Keratinocyte (primary cell): ENCODE measurements around the gene CADM3. TPM values are rescaled to one million over a fixed set of nuclear protein-coding genes. Genes with fewer than 3 reads are reported as not detected.
A peak's percentile ranks its signal among the peaks of the same experiment; 100 is the strongest.

Experiments
- DNase-seq: peaks from one replicate; pipeline ENCODE4 v3.0.0-alpha.2; 2011; ENCODE audit warnings: low read depth, missing footprints, low spot score
- FAIRE-seq: peaks from 2 replicates; lab custom pipeline; 2011; peaks lifted over from hg19 to GRCh38; lab: Jason Lieb, UNC
- H2AFZ ChIP-seq: 2 replicates; pipeline ENCODE4 v1.6.0; 2012; ENCODE audit warnings: low read length, control low read depth, inconsistent platforms; ENCODE audit not compliant: control insufficient read depth
- H3K27ac ChIP-seq: 2 replicates; pipeline ENCODE4 v1.5.1; 2011; ENCODE audit warnings: low read length; ENCODE audit not compliant: control insufficient read depth, insufficient read depth
- H3K27me3 ChIP-seq: 3 replicates; pipeline ENCODE4 v1.6.0; 2011; ENCODE audit warnings: low read length; ENCODE audit not compliant: control insufficient read depth, insufficient read depth; ENCODE audit errors: extremely low read depth
- H3K36me3 ChIP-seq, 2 experiments: 2 replicates in 1 of 2; 3 replicates in 1 of 2; pipeline ENCODE4 v1.5.1; 2011; ENCODE audit warnings: low read length in 2 of 2, mild to moderate bottlenecking in 1 of 2; ENCODE audit not compliant: control insufficient read depth in 2 of 2, insufficient read depth in 2 of 2; ENCODE audit errors: extremely low read depth in 1 of 2
- H3K4me1 ChIP-seq: 3 replicates; pipeline ENCODE4 v1.5.1; 2011; ENCODE audit warnings: low read length; ENCODE audit not compliant: control insufficient read depth, insufficient read depth; ENCODE audit errors: extremely low read depth
- H3K4me2 ChIP-seq: 3 replicates; pipeline ENCODE4 v1.6.0; 2011; ENCODE audit warnings: low read depth, low read length; ENCODE audit not compliant: control insufficient read depth, insufficient read depth; ENCODE audit errors: extremely low read depth
- H3K4me3 ChIP-seq, 3 experiments: fragments of 200-600 bp in 1 of 3; sonication (generic) in 1 of 3; 2 replicates in 2 of 3; 3 replicates in 1 of 3; pipeline ENCODE4 v1.5.1; 2011 to 2016; ENCODE audit warnings: low read length in 3 of 3, mild to moderate bottlenecking in 3 of 3, control low read depth in 2 of 3, inconsistent platforms in 1 of 3, low read depth in 1 of 3, mixed read lengths in 1 of 3, mixed run types in 1 of 3, moderate library complexity in 1 of 3; ENCODE audit not compliant: control insufficient read depth in 2 of 3, insufficient read depth in 2 of 3; ENCODE audit errors: extremely low read depth in 1 of 3
- H3K79me2 ChIP-seq: 2 replicates; pipeline ENCODE4 v1.6.0; 2012; ENCODE audit warnings: low read length; ENCODE audit not compliant: control insufficient read depth, insufficient read depth
- H3K9ac ChIP-seq: 3 replicates; pipeline ENCODE4 v1.6.0; 2011; ENCODE audit warnings: low read length; ENCODE audit not compliant: control insufficient read depth, insufficient read depth; ENCODE audit errors: extremely low read depth
- H3K9me1 ChIP-seq: 3 replicates; pipeline ENCODE4 v1.6.0; 2011; ENCODE audit warnings: low read length; ENCODE audit not compliant: control insufficient read depth, insufficient read depth; ENCODE audit errors: extremely low read depth
- H3K9me3 ChIP-seq: 2 replicates; pipeline ENCODE4 v1.5.1; 2012; ENCODE audit warnings: low read depth, low read length; ENCODE audit not compliant: control insufficient read depth
- H4K20me1 ChIP-seq: 3 replicates; pipeline ENCODE4 v1.6.0; 2011; ENCODE audit warnings: low read length; ENCODE audit not compliant: control insufficient read depth, insufficient read depth; ENCODE audit errors: extremely low read depth
- EZH2 ChIP-seq: IDR thresholded peaks from one replicate; pipeline ENCODE4 v1.6.1; 2012; ENCODE audit warnings: inconsistent platforms, mild to moderate bottlenecking, low read length, moderate library complexity
- dilution Hi-C: fragments of 300-500 bp; cut with MboI; formaldehyde crosslinking; loops from one replicate; pipeline ENCODE4 v1.7.0; 2020; ENCODE audit warnings: low sequenced_read_pairs; ENCODE audit not compliant: extremely low pct_ligation_motif_present
- polyA plus RNA-seq, 5 experiments: library from polyadenylated mRNA; depleted of rRNA in 3 of 5; stranded (reverse) in 3 of 5; stranded (forward) in 1 of 5; unstranded in 1 of 5; fragments of >200 nt; gene quantifications; 1 replicate in 1 of 5; 2 replicates in 3 of 5; 3 replicates in 1 of 5; pipeline versions ENCODE4 v1.2.1 to v1.2.3, GENCODE V29; 2011 to 2012; ENCODE audit warnings: missing spikeins in 2 of 5, low read depth in 1 of 5, low replicate concordance in 1 of 5
- TF ChIP-seq, protein P1 (sequence below), 3 experiments: IDR thresholded peaks in 1 of 3; conservative IDR thresholded peaks in 1 of 3; optimal IDR thresholded peaks in 1 of 3; 2 replicates in 2 of 3; 3 replicates in 1 of 3; pipeline versions ENCODE3 to v1.5.1; 2011; ENCODE audit warnings: low read length in 3 of 3, mild to moderate bottlenecking in 3 of 3, moderate library complexity in 2 of 3, control low read depth in 1 of 3, inconsistent platforms in 1 of 3; ENCODE audit not compliant: insufficient read depth in 2 of 3; ENCODE audit errors: extremely low read depth in 1 of 3

The CADM3 gene
- polyA plus RNA-seq, 1 donor (not counting 4 experiments of a cell fraction or from before 2014, with no cell fraction given), result not detected

DNA sequence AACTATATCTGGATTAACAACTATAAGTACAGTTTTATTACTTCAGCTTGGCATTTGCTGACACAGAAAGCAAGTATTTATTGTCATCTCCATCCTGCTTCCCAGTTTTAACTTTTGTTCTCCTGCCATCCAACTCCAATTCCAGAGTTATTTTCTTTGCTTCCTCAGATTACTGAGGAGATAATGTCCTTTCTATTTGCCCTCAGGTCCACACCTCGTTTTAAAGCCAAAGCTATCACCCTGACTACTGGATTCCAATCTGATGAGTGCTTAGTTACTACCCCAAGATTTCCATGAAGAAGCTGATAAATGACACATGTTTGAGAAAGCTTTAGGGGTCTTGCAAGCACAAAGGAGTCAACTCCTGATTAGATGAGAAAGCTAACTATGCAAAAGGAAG, 58.5 kb downstream of the CADM3 start:
- Histone ChIP-seq H3K9me3 (no peaks in the 10 kb centered on the region), H3K9me1 (no peaks in the 10 kb centered on the region), H3K27ac (no peak overlapping the region), H3K4me2 (peak overlapping the region; percentile 27), H3K36me3 (no peaks in the 10 kb centered on the region), H3K79me2 (no peaks in the 10 kb centered on the region), H3K27me3 (no peaks in the 10 kb centered on the region), H2AFZ (peak overlapping the region; percentile 5), H3K9ac (no peak overlapping the region), H4K20me1 (no peaks in the 10 kb centered on the region), H3K4me3 (no peak overlapping the region), H3K4me1 (peaks cover 12% of the 10 kb centered on the region)
- dilution Hi-C loops, result no loop called here
- DNase-seq (no peak), FAIRE-seq (peak; percentile 20)
- TF ChIP-seq, protein P1, sequence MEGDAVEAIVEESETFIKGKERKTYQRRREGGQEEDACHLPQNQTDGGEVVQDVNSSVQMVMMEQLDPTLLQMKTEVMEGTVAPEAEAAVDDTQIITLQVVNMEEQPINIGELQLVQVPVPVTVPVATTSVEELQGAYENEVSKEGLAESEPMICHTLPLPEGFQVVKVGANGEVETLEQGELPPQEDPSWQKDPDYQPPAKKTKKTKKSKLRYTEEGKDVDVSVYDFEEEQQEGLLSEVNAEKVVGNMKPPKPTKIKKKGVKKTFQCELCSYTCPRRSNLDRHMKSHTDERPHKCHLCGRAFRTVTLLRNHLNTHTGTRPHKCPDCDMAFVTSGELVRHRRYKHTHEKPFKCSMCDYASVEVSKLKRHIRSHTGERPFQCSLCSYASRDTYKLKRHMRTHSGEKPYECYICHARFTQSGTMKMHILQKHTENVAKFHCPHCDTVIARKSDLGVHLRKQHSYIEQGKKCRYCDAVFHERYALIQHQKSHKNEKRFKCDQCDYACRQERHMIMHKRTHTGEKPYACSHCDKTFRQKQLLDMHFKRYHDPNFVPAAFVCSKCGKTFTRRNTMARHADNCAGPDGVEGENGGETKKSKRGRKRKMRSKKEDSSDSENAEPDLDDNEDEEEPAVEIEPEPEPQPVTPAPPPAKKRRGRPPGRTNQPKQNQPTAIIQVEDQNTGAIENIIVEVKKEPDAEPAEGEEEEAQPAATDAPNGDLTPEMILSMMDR (optimal IDR thresholded peaks at IDR 0.05 in 1 of 3, IDR thresholded peaks at IDR 0.05 in 1 of 3, conservative IDR thresholded peaks at IDR 0.05 in 1 of 3; ENCODE audit: extremely low read depth in 1 of 3, insufficient read depth in 2 of 3, low read length in 3 of 3), result no peak
- TF ChIP-seq EZH2, result no peak

- dilution Hi-C loops, result no loop called here
- no peak overlapping the region for H3K27ac ChIP-seq
- no peak overlapping the region for H3K4me3 ChIP-seq
- H3K4me2 ChIP-seq, result peak overlapping the region; percentile 7
- no peaks in the 10 kb centered on the region for H3K27me3 ChIP-seq
- no peaks in the 10 kb centered on the region for H4K20me1 ChIP-seq
- DNase-seq, result no peak
- peak; percentile 79 for FAIRE-seq
- no peaks in the 10 kb centered on the region for H3K36me3 ChIP-seq
- peaks cover 12% of the 10 kb centered on the region for H3K4me1 ChIP-seq
- no peak for TF ChIP-seq EZH2
- TF ChIP-seq, protein P1 (optimal IDR thresholded peaks at IDR 0.05 in 1 of 3, IDR thresholded peaks at IDR 0.05 in 1 of 3, conservative IDR thresholded peaks at IDR 0.05 in 1 of 3; ENCODE audit: extremely low read depth in 1 of 3, insufficient read depth in 2 of 3, low read length in 3 of 3), result no peak
- H3K9ac ChIP-seq, result no peak overlapping the region
- H3K9me3 ChIP-seq, result no peaks in the 10 kb centered on the region
- H2AFZ ChIP-seq, result peak overlapping the region; percentile 58
- no peaks in the 10 kb centered on the region for H3K79me2 ChIP-seq
- H3K9me1 ChIP-seq, result no peaks in the 10 kb centered on the region
These were observed 68.3 kb downstream of the CADM3 start for GRCh38 chr1:159239551-159240220.
